H9 (cell line): ENCODE measurements around the gene CNGB1. TPM values are rescaled to one million over a fixed set of nuclear protein-coding genes. Genes with fewer than 3 reads are reported as not detected.

Experiments
- DNase-seq: peaks from one replicate; pipeline ENCODE4 v3.0.0-alpha.2; 2017
- H2AFZ ChIP-seq: one replicate; pipeline ENCODE4 v1.6.1; 2013; ENCODE audit warnings: mild to moderate bottlenecking, low read length, control low read depth, moderate library complexity
- H2AK5ac ChIP-seq: 2 replicates; pipeline ENCODE4 v1.6.1; 2013; ENCODE audit warnings: low read length, control low read depth, mixed read lengths; ENCODE audit not compliant: insufficient read length
- H2BK120ac ChIP-seq: one replicate; pipeline ENCODE4 v1.6.1; 2013; ENCODE audit warnings: low read depth, mild to moderate bottlenecking, low read length, control low read depth, inconsistent platforms; ENCODE audit not compliant: poor library complexity, severe bottlenecking
- H2BK12ac ChIP-seq: 2 replicates; pipeline ENCODE4 v1.6.1; 2013; ENCODE audit warnings: low read length, control low read depth, mixed read lengths, low read depth; ENCODE audit not compliant: insufficient read length
- H2BK15ac ChIP-seq: 2 replicates; pipeline ENCODE4 v1.6.1; 2013; ENCODE audit warnings: low read depth, low read length, control low read depth
- H2BK20ac ChIP-seq: one replicate; pipeline ENCODE4 v1.6.1; 2013; ENCODE audit warnings: low read depth, mild to moderate bottlenecking, low read length, control low read depth, inconsistent platforms; ENCODE audit not compliant: poor library complexity, severe bottlenecking
- H2BK5ac ChIP-seq: 2 replicates; pipeline ENCODE4 v1.6.1; 2013; ENCODE audit warnings: low read length, control low read depth, mixed read lengths; ENCODE audit not compliant: insufficient read length
- H3K14ac ChIP-seq: 2 replicates; pipeline ENCODE4 v1.6.1; 2013; ENCODE audit warnings: low read length, control low read depth; ENCODE audit not compliant: insufficient read depth
- H3K18ac ChIP-seq: 2 replicates; pipeline ENCODE4 v1.6.1; 2013; ENCODE audit warnings: low read depth, mild to moderate bottlenecking, mixed read lengths, low read length, control low read depth; ENCODE audit not compliant: insufficient read length
- H3K23ac ChIP-seq: 2 replicates; pipeline ENCODE4 v1.6.1; 2013; ENCODE audit warnings: low read length, control low read depth, mixed read lengths, low read depth; ENCODE audit not compliant: insufficient read length
- H3K23me2 ChIP-seq: 2 replicates; pipeline ENCODE4 v1.6.1; 2013; ENCODE audit warnings: low read depth, mild to moderate bottlenecking, mixed read lengths, low read length, control low read depth; ENCODE audit not compliant: insufficient read length, poor library complexity, severe bottlenecking
- H3K27ac ChIP-seq: 2 replicates; pipeline ENCODE4 v1.5.1; 2013; ENCODE audit warnings: low read length, control low read depth, mixed read lengths, low read depth; ENCODE audit not compliant: insufficient read length
- H3K27me3 ChIP-seq: 2 replicates; pipeline ENCODE4 v1.6.1; 2013; ENCODE audit warnings: low read length, control low read depth, inconsistent platforms; ENCODE audit not compliant: insufficient read depth
- H3K4ac ChIP-seq: 2 replicates; pipeline ENCODE4 v1.6.1; 2013; ENCODE audit warnings: low read depth, mild to moderate bottlenecking, control low read depth, inconsistent platforms, low read length, moderate library complexity
- H3K4me1 ChIP-seq: 2 replicates; pipeline ENCODE4 v1.6.1; 2013; ENCODE audit warnings: low read length, control low read depth, inconsistent platforms; ENCODE audit not compliant: insufficient read depth
- H3K4me2 ChIP-seq: 2 replicates; pipeline ENCODE4 v1.6.1; 2013; ENCODE audit warnings: low read length, control low read depth, mixed read lengths; ENCODE audit not compliant: insufficient read length, insufficient read depth
- H3K56ac ChIP-seq: 2 replicates; pipeline ENCODE4 v1.6.1; 2013; ENCODE audit warnings: low read depth, mild to moderate bottlenecking, mixed read lengths, low read length, control low read depth; ENCODE audit not compliant: insufficient read length
- H3K79me1 ChIP-seq: 2 replicates; pipeline ENCODE4 v1.6.1; 2013; ENCODE audit warnings: low read depth, mild to moderate bottlenecking, moderate library complexity, low read length, control low read depth, inconsistent platforms; ENCODE audit not compliant: insufficient read depth, poor library complexity, severe bottlenecking
- H3K79me2 ChIP-seq: 2 replicates; pipeline ENCODE4 v1.6.1; 2013; ENCODE audit warnings: low read length, control low read depth, inconsistent platforms; ENCODE audit not compliant: insufficient read depth
- H3K9ac ChIP-seq: 2 replicates; pipeline ENCODE4 v1.6.1; 2013; ENCODE audit warnings: low read length, control low read depth, mixed read lengths; ENCODE audit not compliant: insufficient read length; ENCODE audit errors: extremely low read depth
- H3K9me3 ChIP-seq: one replicate; pipeline ENCODE4 v1.6.1; 2013; ENCODE audit warnings: low read depth, low read length, inconsistent platforms; ENCODE audit not compliant: control insufficient read depth
- H3T11ph ChIP-seq: one replicate; pipeline ENCODE4 v1.6.1; 2013; ENCODE audit warnings: mild to moderate bottlenecking, low read length, control low read depth, inconsistent platforms
- H4K20me1 ChIP-seq: one replicate; pipeline ENCODE4 v1.6.1; 2013; ENCODE audit not compliant: control insufficient read depth, insufficient read length, insufficient read depth
- H4K5ac ChIP-seq: 2 replicates; pipeline ENCODE4 v1.6.1; 2013; ENCODE audit warnings: low read depth, mild to moderate bottlenecking, mixed read lengths, low read length, control low read depth; ENCODE audit not compliant: insufficient read length
- H4K8ac ChIP-seq: replicated peaks from 2 replicates; pipeline ENCODE4 v1.6.1; 2013; ENCODE audit warnings: low read length, control low read depth, mixed read lengths, low read depth; ENCODE audit not compliant: insufficient read length
- H4K91ac ChIP-seq: 2 replicates; pipeline ENCODE4 v1.6.1; 2013; ENCODE audit warnings: low read depth, mild to moderate bottlenecking, moderate library complexity, mixed read lengths, low read length, control low read depth; ENCODE audit not compliant: insufficient read length
- H3K27ac Mint-ChIP-seq, 3 experiments: 2 replicates in 2 of 3; 3 replicates in 1 of 3; pipeline ENCODE4 v1.8.0; 2020 to 2021; ENCODE audit warnings: mixed read lengths in 3 of 3, mild to moderate bottlenecking in 1 of 3, moderate library complexity in 1 of 3
- H3K27me3 Mint-ChIP-seq: 2 replicates; pipeline ENCODE4 v1.8.0; 2021; ENCODE audit warnings: low read depth, mild to moderate bottlenecking, moderate library complexity, mixed read lengths
- H3K36me3 Mint-ChIP-seq, 3 experiments: 2 replicates in 2 of 3; 3 replicates in 1 of 3; pipeline ENCODE4 v1.8.0; 2020 to 2021; ENCODE audit warnings: low read depth in 3 of 3, mixed read lengths in 3 of 3; ENCODE audit not compliant: insufficient read depth in 1 of 3
- H3K4me1 Mint-ChIP-seq, 2 experiments: 2 replicates each; pipeline ENCODE4 v1.8.0; 2020; ENCODE audit warnings: mixed read lengths in 2 of 2
- H3K4me3 Mint-ChIP-seq, 2 experiments: 2 replicates in 1 of 2; 3 replicates in 1 of 2; pipeline ENCODE4 v1.8.0; 2020 to 2021; ENCODE audit warnings: mild to moderate bottlenecking in 2 of 2, mixed read lengths in 2 of 2, moderate library complexity in 1 of 2
- H3K9me3 Mint-ChIP-seq, 2 experiments: 2 replicates in 1 of 2; 3 replicates in 1 of 2; pipeline ENCODE4 v1.8.0; 2020; ENCODE audit warnings: mild to moderate bottlenecking in 2 of 2, mixed read lengths in 2 of 2, moderate library complexity in 1 of 2
- WGBS: extraction: QIAGEN DNeasy Blood & Tissue Kit; methylation state at CpG from one replicate; pipeline ENCODE4 v1.1.7; 2013; ENCODE audit warnings: missing lambda C conversion rate, low lambda C conversion rate, mixed read lengths; ENCODE audit not compliant: insufficient read length; ENCODE audit errors: extremely low coverage; 5-methylcytosine and 5-hydroxymethylcytosine counted together
- total RNA-seq: library from RNA; stranded (reverse); gene quantifications from 2 replicates; pipeline ENCODE4 v1.2.1, GENCODE V29; 2021
- TF ChIP-seq, protein P1 (sequence below): fragments of 200-600 bp; sonication (generic); conservative IDR thresholded peaks from 3 replicates; pipeline ENCODE4 v1.8.0; 2021; ENCODE audit warnings: antibody characterized with exemption, mild to moderate bottlenecking

The CNGB1 gene
- total RNA-seq, 1 experiment from 2014 or later: not detected

DNA sequence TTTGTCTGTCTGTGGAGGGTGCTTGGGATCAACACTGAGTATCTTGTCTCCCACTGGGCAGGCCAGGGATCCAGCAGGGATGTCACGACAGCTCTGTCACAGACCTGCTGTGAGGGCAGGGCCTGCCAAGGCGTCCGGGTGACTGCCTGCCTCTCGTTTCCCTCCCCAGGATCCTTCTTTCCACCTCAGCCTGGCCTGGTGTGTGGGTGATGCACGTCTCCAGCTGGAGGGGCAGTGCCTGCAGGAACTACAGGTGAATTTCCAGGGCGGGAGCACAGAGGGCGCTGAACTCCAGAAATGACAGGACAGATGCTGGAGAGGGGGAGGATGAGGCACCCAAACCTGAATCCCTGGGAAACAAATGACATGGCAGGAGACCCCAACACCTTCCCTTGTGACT lies 47.9 kb upstream of the CNGB1 start:
- Mint-ChIP-seq H3K4me3 (no peak overlapping the region), H3K36me3 (peaks cover 0 to 2% (median 0%) of the 10 kb centered on the region in 3 experiments; a peak in 3 of 7 replicates), H3K9me3 (no peaks in the 10 kb centered on the region), H3K27ac (no peak overlapping the region), H3K27me3 (peaks cover 3% of the 10 kb centered on the region; the same call in 1 of the 2 replicates), H3K4me1 (peaks cover 16 to 24% of the 10 kb centered on the region in 2 experiments)
- Histone ChIP-seq H4K91ac (no peak overlapping the region), H2BK12ac (no peak overlapping the region), H3K79me2 (no peaks in the 10 kb centered on the region), H4K20me1 (no peaks in the 10 kb centered on the region), H2AFZ (no peak overlapping the region), H3K23me2 (no peaks in the 10 kb centered on the region), H2BK120ac (no peak overlapping the region), H3K4me1 (peaks cover 6% of the 10 kb centered on the region; the same call in 1 of the 2 replicates), H4K8ac (no peak overlapping the region), H3K27ac (no peak overlapping the region), H3K23ac (no peak overlapping the region), H2BK20ac (no peak overlapping the region), H3K9me3 (no peaks in the 10 kb centered on the region), H3K79me1 (no peaks in the 10 kb centered on the region), H2BK5ac (no peak overlapping the region), H3K14ac (no peak overlapping the region), H3T11ph (no peak overlapping the region), H4K5ac (no peak overlapping the region), H3K18ac (no peak overlapping the region), H3K4me2 (no peak overlapping the region), H3K56ac (no peak overlapping the region), H3K4ac (no peak overlapping the region), H3K9ac (no peak overlapping the region), H3K27me3 (no peaks in the 10 kb centered on the region), H2BK15ac (no peak overlapping the region), H2AK5ac (no peak overlapping the region)
- DNase-seq: peak; percentile 70
- TF ChIP-seq, protein P1, sequence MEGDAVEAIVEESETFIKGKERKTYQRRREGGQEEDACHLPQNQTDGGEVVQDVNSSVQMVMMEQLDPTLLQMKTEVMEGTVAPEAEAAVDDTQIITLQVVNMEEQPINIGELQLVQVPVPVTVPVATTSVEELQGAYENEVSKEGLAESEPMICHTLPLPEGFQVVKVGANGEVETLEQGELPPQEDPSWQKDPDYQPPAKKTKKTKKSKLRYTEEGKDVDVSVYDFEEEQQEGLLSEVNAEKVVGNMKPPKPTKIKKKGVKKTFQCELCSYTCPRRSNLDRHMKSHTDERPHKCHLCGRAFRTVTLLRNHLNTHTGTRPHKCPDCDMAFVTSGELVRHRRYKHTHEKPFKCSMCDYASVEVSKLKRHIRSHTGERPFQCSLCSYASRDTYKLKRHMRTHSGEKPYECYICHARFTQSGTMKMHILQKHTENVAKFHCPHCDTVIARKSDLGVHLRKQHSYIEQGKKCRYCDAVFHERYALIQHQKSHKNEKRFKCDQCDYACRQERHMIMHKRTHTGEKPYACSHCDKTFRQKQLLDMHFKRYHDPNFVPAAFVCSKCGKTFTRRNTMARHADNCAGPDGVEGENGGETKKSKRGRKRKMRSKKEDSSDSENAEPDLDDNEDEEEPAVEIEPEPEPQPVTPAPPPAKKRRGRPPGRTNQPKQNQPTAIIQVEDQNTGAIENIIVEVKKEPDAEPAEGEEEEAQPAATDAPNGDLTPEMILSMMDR: peak; percentile 61
- WGBS: no CpG with 5 or more reads among the region's 7 CpGs
